COLO668 (cell line): Measurements from ENCODE around the gene GATA5.

ENCODE experiments used
- DNase-seq: peaks from one replicate; lab custom pipeline; 2025; ENCODE audit not compliant: unreplicated experiment; lab: John Stamatoyannopoulos, UW

Gene GATA5

DNA sequence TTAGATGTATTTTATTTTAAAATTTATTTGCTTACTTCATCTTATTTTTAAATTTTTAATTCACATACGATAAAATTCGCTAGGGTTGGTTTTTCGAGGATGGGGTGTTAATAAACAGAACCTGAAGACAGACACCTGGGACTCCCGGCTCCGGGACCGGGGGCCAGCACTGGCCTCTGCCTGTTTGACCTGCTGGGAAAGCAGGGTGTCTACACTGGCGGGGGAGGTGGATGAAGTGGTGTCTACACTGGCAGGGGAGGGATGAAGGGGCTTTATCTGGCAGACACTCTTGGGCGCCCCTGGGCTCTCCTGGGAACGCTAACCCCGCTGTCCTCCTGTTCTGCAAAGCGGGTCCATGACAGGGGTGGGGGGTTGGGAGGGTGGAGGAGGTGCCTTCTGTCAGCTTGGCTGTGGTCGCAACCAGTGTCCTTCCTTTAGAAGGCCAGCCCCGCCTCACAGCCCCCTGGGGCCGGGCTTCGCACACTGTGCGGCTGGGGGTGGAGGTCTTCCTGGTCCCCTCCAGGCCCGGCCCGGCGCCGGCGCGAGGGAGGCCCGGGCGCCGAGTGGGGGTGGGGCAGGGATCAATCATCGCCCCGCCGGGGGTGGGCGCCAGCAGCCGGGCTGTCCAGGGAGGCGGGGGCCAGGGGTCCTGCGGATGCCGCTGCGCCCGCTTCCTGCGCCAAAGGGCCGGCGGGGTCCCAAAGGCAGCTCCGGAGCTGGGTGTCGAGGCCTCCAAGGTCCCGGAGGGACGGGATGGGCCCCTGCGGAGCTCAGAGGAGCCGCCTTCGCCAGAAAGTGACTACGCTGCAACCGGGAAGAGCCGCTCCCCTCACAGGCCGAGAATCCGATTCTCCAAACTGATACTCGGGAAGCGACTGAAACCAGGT, 1.8 kb downstream of the GATA5 start:
- no peak for DNase-seq

DNA sequence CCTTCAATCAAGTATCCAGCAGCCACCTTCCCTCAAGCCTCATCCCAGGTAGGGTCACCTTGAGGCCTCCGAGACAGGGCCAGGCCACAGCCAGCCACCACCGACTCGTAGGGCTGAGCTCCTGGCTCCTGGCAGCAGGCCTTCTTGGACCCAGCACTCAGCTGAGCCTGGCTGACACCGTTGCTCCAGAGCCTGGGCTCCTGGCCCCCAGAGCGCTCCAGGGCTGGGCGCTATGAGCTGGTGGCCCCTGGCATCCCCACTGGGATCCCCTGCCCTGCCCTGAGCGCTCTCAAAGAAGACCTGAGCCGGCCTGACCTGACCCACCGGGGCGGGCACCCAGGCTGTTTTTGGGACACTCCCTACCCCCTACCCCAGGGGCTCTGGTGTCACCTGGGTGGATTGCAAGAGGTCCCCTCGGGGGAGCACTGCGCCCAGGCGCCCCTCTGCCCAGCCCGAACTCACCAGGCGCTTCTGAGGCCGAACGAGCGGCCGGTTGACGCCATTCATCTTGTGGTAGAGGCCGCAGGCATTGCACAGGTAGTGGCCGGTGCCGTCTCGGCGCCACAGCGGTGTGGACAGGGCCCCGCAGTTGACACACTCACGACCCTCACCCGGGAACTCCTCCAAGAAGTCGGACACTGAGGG, 2.7 kb downstream of the GATA5 start:
- DNase-seq, result no peak

DNA sequence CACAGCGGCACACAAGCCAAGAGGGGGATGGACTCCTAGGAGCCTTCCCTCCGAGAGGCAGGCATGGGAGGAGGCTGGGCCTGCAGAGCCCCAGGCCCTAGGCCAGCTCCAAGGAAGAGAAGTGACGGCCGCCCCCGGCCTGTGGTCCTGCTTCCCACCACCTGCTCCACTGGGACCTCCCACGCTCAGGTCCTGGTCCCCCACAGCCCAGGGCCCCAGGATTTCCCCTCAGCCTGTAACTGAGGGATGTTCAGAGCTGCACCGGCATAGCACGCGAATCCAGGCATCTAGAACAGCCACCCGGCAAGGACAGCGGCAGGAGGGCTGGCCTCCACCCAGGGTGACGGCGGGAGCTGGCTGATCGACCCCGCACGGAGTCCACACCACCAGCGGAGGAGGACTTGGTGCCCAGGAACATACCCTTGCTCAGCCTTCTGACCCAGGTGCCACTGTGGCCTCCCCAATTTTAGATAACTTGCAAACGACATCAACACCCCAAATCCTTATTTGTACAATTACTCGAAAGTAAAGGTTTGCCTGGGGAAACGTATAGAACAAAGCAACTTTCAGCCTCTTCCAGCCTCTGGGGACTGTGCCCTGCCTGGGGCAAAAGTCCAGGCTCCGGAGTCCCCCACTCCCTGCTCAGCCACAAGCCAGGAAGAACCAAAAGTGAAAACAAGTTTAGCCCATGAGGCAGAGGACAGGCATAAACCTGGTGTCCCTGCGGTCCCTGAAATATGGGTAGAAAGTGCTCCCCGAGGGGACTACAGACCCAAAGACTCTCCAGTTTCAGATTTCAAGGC, 3.5 kb downstream of the GATA5 start:
- DNase-seq, result no peak

- DNase-seq, result no peak
Observed at GRCh38 chr20:62470459-62470858, 5.3 kb downstream of the GATA5 start.

DNA sequence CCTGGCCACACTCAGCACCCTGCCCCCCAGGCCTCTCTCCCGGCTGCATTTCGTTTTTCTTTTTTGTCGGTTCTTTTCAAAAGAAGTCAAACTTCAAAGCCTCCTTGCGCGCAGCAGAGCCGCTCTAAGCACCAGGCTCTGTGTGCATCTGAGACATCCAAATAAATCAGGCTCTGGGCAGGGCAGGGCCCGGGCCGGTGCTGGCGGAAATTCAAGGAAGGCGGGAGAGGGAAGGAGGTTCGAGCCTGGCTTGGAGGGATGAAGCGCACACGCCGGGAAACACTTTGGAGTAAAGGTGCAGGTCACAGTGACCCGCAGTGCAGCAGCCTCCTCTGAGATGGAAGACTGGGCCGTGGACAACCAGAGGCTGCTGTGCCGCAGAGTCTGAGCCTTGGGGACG, 5.8 kb downstream of the GATA5 start:
- no peak for DNase-seq

DNA sequence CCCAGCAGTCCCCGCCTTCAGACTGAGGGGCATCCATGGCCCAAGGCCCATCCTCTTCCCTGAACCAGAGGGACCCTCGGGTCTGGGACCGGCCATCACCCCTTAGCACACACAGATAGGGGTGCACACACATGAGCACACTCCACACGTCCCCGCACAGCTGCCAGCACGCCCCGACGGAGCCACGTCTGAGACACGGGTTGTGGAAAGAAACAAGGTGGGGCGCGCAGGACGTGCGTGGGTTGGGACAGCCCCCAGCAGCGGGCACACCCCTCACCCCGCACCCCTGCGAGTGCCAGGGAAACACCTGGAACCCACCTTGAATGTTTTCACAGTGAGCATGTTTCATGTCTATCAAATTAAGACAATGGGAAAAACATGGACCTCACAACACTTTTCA, 6.4 kb downstream of the GATA5 start:
- no peak for DNase-seq

GRCh38 chr20:62466806-62467537, 8.8 kb downstream of the GATA5 start:
- no peak for DNase-seq

DNA sequence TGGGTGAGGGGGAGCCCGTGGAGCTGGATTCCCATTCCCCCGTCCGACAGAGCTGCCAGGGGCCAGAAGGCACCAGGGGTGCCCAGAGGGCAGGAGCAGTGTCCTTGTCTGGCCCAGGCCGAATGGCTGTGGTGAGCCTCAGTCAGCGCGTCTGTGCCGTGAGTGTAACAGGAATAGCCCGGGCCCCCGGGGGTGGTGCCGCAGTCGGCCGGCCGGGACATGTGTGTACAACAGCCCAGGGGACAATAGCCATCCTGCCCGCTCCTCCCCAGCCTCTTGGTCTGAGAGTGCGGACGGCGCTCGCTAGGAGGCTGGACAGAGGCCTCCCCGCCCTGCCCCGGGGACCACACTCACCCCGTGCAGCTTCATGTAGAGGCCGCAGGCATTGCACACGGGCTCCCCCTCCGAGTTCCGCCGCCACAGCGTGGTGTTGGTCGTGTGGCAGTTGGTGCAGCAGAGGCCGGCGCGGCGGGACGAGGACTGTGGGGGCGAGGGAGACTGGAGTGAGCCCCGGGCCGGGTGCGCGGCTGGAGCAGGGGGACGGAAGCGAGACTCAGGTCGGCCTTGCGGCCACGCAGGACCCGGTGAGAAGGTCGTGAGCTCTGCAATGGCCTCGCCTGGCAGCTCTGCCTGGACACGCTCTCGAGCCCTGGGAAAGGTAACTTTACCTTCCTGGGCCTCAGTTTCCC, 9.6 kb downstream of the GATA5 start:
- DNase-seq, result no peak

GRCh38 chr20:62464990-62465389, 10.8 kb downstream of the GATA5 start:
- no peak for DNase-seq

DNA sequence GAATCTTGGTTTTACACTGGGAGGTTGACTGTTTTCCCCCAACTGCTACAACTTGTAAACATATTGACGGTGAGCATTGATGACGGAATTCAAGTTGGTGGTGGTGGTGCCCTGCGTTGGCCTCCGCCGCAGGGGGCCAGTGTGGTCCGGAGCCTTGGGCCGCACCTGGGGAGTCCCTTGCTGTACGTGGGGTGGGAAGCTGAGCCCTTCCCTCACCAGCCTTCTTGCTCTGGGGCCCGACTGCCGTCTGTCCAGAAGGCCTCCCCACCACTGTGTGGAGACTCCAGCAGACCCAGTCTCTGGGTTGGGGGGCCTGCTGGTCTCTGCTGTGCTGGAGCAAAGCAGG, 11.4 kb downstream of the GATA5 start:
- no peak for DNase-seq

DNA sequence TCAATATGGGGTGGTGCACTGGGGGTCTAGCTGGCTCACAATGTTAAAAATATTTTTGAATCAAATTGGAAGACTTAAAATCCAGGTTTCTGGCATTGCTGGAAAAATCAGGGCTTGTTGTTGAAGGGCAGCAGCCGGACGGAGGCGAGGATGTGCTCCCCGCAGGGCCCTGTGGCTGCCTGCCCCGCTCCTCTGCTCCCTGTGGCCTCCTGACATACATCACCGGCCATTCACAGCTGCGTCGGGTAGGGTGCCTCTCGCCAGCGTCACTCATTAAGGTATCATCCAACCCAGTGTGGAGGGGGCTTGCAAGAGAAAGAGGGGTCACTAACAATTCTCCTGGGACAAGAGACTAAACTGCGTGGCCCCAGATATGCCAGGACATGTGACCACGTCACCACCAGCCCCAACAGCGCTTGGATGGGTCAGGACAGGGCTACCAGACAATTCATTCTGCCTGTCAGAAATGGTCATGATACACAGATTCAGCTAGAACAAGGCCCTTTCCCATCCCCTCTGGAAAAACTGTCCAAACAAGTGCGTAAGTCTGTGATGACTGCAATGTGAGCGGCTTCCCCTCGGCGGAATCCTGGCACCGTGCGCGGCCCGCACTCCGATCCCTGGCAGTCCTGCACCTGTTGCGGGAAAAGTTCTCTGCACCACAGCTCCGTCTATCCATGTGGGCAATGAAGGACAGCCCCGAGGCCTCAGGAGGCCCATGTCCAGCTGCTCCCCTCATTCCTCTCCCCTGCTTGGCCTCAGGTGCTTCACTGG, 12.0 kb downstream of the GATA5 start:
- no peak for DNase-seq

GRCh38 chr20:62462976-62463592, 12.7 kb downstream of the GATA5 start:
- DNase-seq, result no peak

DNA sequence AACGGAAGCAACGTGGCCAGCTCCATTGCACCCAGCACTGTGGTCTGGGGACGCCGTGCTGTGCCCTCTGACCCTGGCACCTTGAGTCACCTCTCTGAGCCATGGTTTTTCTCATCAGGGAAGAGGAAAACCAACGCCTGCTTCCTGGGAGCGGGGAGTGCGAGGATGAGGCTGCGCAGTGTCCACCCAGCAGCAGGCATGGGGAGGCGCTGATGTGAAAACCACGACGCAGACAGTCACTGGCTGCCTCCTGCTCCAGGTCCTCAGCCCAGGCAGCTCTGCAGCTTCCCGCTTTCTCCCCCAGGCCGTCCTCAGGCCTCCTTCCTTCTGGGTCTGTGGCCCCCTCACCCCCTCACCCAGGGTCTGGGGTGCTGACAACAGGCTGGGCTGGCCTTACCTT, 14.0 kb downstream of the GATA5 start:
- DNase-seq, result no peak

- DNase-seq, result no peak
Observed at GRCh38 chr20:62461157-62461556, 14.6 kb downstream of the GATA5 start.

- DNase-seq, result no peak
Observed at GRCh38 chr20:62460678-62461077, 15.1 kb downstream of the GATA5 start.

GRCh38 chr20:62459488-62459887, 16.3 kb downstream of the GATA5 start:
- DNase-seq, result no peak

GRCh38 chr20:62458275-62459251, 17.2 kb downstream of the GATA5 start:
- DNase-seq, result no peak

GRCh38 chr20:62457831-62458230, 18.0 kb downstream of the GATA5 start:
- no peak for DNase-seq
